Gastrocnemius medialis (tissue), 4 donors: ENCODE results near the gene MTR. TPM values are rescaled to one million over a fixed set of nuclear protein-coding genes. Genes with fewer than 3 reads are reported as not detected.
A peak's percentile ranks its signal among the peaks of the same experiment; 100 is the strongest.

Experiments used
- ATAC-seq, 2 donors: fragments of 150-250 bp; one replicate each; pipeline ENCODE4 v1.9.1; 2016
- DNase-seq, 2 donors: peaks; one replicate each; pipeline ENCODE4 v3.0.0-alpha.2; 2019
- H3K27ac ChIP-seq, 4 donors: fragments of 200-600 bp; sonication (generic); 1 replicate in 1 of 4; 2 replicates in 3 of 4; pipeline ENCODE4 v1.5.1; 2016 to 2018; ENCODE audit warnings: mild to moderate bottlenecking in 2 of 4, moderate library complexity in 1 of 4
- H3K27me3 ChIP-seq, 3 donors: fragments of 200-600 bp; sonication (generic) in 2 of 3; 1 replicate in 1 of 3; 2 replicates in 2 of 3; pipeline versions ENCODE4 v1.5.1 to v1.6.0; 2016 to 2019; ENCODE audit warnings: mild to moderate bottlenecking in 1 of 3, moderate library complexity in 1 of 3
- H3K36me3 ChIP-seq, 2 donors: fragments of 200-600 bp; sonication (generic) in 1 of 2; one replicate each; pipeline ENCODE4 v1.5.1; 2017 to 2018
- H3K4me1 ChIP-seq, 2 donors: fragments of 200-600 bp; sonication (generic) in 1 of 2; one replicate each; pipeline ENCODE4 v1.5.1; 2016 to 2017; ENCODE audit warnings: mild to moderate bottlenecking in 2 of 2
- H3K4me3 ChIP-seq, 4 donors: fragments of 200-600 bp; sonication (generic) in 3 of 4; 1 replicate in 1 of 4; 2 replicates in 3 of 4; pipeline ENCODE4 v1.5.1; 2016 to 2019; ENCODE audit warnings: mild to moderate bottlenecking in 2 of 4
- H3K9me3 ChIP-seq, 3 donors: fragments of 200-600 bp; sonication (generic) in 2 of 3; 1 replicate in 1 of 3; 2 replicates in 2 of 3; pipeline ENCODE4 v1.5.1; 2016 to 2019
- POLR2A ChIP-seq, 2 donors: fragments of 450-650 bp; IDR thresholded peaks; one replicate each; pipeline ENCODE4 v1.6.1; 2017; ENCODE audit warnings: antibody characterized with exemption in 2 of 2, mild to moderate bottlenecking in 2 of 2, moderate library complexity in 2 of 2
- in situ Hi-C, 4 donors: fragments of 200-750 bp; cut with MboI; loops; one replicate each; pipeline versions ENCODE4 v1.15.0 to v1.8.0; 2017; ENCODE audit warnings: low sequenced_read_pairs in 4 of 4
- intact Hi-C: fragments of 100-400 bp; cut with DNase I; formaldehyde crosslinking; loops from one replicate; pipeline ENCODE4 v1.15.1; 2023; ENCODE audit warnings: low total_unique reads
- total RNA-seq, 4 donors: library from RNA; depleted of rRNA; stranded (reverse); fragments of >200 nt; gene quantifications; one replicate each; pipeline versions ENCODE4 v1.1.0 to v1.2.3, GENCODE V29; 2016
- TF ChIP-seq, protein P1 (sequence below), 5 experiments: fragments of 450-650 bp in 3 of 5; fragments of 200-600 bp in 2 of 5; sonication (generic) in 2 of 5; IDR thresholded peaks in 4 of 5; conservative IDR thresholded peaks in 1 of 5; 1 replicate in 4 of 5; 2 replicates in 1 of 5; pipeline ENCODE4 v1.5.1; 2016 to 2019; ENCODE audit warnings: antibody characterized with exemption in 5 of 5, mild to moderate bottlenecking in 3 of 5, moderate library complexity in 3 of 5

MTR gene
- total RNA-seq, 4 donors from 2014 or later: 23.0 to 46.3 (median 29.1) TPM

DNA sequence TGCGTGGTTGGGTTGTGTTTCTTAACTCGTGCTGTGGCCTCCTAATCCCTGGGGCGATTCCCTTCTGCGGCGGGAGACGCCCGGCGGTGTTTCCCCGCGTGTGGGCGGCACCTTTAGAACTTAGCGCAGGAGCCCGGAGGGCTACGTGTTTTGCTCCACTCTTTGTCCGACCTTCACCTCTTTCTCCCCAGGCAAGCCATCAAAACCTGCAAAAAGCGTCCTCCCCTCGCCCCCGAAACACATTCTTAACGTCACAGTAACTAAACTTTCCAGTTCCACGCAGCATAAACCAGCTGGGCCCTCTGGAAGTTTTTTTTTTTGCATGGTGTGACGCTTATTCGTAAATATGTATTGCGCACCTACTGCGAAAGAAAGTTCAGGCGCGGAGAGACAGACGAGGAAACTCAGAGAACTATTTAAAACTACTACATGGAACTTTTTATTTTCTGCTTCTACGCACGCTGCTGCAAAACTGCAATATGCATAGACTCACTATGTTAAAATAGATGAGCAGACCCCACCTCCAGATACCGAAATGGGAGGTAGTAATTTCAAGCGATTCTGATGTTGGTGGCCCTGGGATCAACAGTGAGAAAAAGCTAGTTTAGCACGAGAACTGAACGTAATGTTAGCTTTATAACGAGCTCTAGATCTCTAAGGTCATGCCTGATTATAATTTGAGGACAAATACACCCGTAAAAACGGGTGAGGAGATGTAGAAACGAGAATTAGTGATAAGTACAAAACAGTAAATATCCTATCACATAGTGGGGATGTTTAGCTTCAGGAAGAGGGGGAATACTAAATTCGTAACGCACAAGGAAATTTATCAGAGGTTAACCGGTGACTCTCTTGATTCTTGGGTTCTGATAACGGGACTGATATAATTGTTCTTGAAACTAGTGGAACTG, 920 bp downstream of the MTR start:
- no peak for TF ChIP-seq POLR2A (IDR thresholded peaks at IDR 0.05)
- TF ChIP-seq, protein P1, sequence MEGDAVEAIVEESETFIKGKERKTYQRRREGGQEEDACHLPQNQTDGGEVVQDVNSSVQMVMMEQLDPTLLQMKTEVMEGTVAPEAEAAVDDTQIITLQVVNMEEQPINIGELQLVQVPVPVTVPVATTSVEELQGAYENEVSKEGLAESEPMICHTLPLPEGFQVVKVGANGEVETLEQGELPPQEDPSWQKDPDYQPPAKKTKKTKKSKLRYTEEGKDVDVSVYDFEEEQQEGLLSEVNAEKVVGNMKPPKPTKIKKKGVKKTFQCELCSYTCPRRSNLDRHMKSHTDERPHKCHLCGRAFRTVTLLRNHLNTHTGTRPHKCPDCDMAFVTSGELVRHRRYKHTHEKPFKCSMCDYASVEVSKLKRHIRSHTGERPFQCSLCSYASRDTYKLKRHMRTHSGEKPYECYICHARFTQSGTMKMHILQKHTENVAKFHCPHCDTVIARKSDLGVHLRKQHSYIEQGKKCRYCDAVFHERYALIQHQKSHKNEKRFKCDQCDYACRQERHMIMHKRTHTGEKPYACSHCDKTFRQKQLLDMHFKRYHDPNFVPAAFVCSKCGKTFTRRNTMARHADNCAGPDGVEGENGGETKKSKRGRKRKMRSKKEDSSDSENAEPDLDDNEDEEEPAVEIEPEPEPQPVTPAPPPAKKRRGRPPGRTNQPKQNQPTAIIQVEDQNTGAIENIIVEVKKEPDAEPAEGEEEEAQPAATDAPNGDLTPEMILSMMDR (IDR thresholded peaks at IDR 0.05 in 4 of 5, conservative IDR thresholded peaks at IDR 0.05 in 1 of 5): no peak
- ATAC-seq (peak; percentile 37 to 51), DNase-seq (no peak)
- intact Hi-C loops: loop anchor here (1.0 to 10.0 kb wide), 3 partner anchors 109 to 511 kb away; partner anchors contain the start of genes ACTN2, ERO1B and HEATR1
- H3K9me3 ChIP-seq: no peaks in the 10 kb centered on the region
- H3K36me3 ChIP-seq: no peaks in the 10 kb centered on the region
- in situ Hi-C loops: loop anchor here in 2 of 4 donors (10.0 to 25.0 kb wide), 3 partner anchors 191 to 511 kb away; partner anchors contain the start of genes ERO1B (in 2 of the 2) and HEATR1 (in 2 of the 2)
- peak overlapping the region; percentile 92 to 94 (median 93) for H3K27ac ChIP-seq
- H3K4me3 ChIP-seq: peak overlapping the region; percentile 79 to 86 (median 84)
- H3K27me3 ChIP-seq: no peaks in the 10 kb centered on the region
- peaks cover 47 to 50% of the 10 kb centered on the region in 2 donors for H3K4me1 ChIP-seq

DNA sequence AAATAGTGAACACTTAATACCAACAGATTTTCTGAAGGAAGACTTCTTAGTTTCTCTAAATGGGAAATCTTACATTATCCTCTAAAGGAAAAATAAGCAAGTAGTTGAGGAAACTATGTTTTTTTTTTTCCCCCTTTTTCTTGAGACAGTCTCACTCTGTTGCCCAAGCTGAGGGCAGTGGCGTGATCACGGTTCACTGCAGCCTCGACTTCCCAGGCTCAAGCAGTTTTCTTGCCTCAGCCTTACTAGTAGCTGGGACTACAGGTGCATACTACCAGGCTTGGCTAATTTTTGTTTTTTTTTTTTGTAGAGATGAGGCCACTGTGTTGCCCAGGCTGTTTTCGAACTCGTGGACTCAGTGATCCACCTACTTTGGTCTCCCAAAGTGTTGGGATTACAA, 3.9 kb downstream of the MTR start:
- Histone ChIP-seq H3K4me1 (peaks cover 62 to 63% of the 10 kb centered on the region in 2 donors), H3K27ac (peak overlapping the region; percentile 92 to 94 (median 93)), H3K4me3 (peak overlapping the region in 2 of 4 donors; percentile 11 to 27), H3K27me3 (no peaks in the 10 kb centered on the region), H3K9me3 (no peaks in the 10 kb centered on the region), H3K36me3 (no peaks in the 10 kb centered on the region)
- ATAC-seq: no peak
- TF ChIP-seq POLR2A (IDR thresholded peaks at IDR 0.05): no peak
- TF ChIP-seq, protein P1 (IDR thresholded peaks at IDR 0.05 in 4 of 5, conservative IDR thresholded peaks at IDR 0.05 in 1 of 5): no peak
- in situ Hi-C loops (loop anchor here in 2 of 4 donors (10.0 to 25.0 kb wide), 3 partner anchors 194 to 514 kb away; partner anchors contain the start of genes ERO1B (in 2 of the 2) and HEATR1 (in 2 of the 2)), intact Hi-C loops (loop anchor here (5.0 to 10.0 kb wide), 2 partner anchors 112 to 514 kb away; partner anchors contain the start of genes ACTN2 and ERO1B)
- no peak for DNase-seq

DNA sequence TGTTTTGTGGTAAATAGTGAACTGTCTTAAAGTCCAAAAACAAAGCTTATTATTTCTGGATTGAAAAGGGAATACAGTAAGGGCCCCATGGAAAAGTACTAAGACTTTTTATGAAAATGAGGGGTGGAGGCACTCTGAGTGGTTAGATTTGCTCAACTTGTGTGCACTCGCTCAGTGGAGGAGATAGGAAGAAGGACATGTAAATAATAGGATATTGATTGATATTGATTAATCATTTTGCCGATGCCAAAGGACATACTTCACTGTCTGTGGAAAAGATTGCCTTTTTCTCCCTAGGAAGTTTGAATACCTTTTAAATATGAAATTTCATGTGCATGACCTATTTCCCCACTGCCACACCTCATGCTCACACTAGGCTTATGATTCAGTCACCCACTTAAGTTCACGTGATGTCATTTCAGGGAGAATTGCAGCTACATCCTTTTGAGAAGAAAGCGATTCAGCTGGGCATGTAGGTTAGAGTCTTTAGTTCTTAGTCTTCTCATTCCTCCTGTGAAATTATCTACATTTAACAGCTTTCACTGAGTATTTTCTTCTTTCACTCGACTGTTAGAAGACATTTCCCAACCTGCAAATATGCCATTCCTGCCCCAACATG, 5.0 kb downstream of the MTR start:
- ATAC-seq (no peak), DNase-seq (no peak)
- no peak overlapping the region for H3K4me3 ChIP-seq
- no peaks in the 10 kb centered on the region for H3K36me3 ChIP-seq
- in situ Hi-C loops (no loop called here), intact Hi-C loops (no loop called here)
- no peaks in the 10 kb centered on the region for H3K9me3 ChIP-seq
- H3K4me1 ChIP-seq: peaks cover 58 to 63% of the 10 kb centered on the region in 2 donors
- TF ChIP-seq POLR2A (IDR thresholded peaks at IDR 0.05): no peak
- TF ChIP-seq, protein P1 (IDR thresholded peaks at IDR 0.05 in 4 of 5, conservative IDR thresholded peaks at IDR 0.05 in 1 of 5): no peak
- peak overlapping the region; percentile 11 to 94 (median 92) for H3K27ac ChIP-seq
- H3K27me3 ChIP-seq: no peaks in the 10 kb centered on the region

- no peak overlapping the region for H3K4me3 ChIP-seq
- no peak for DNase-seq
- no peak for ATAC-seq
- H3K9me3 ChIP-seq: no peaks in the 10 kb centered on the region
- intact Hi-C loops: no loop called here
- peaks cover 58 to 63% of the 10 kb centered on the region in 2 donors for H3K4me1 ChIP-seq
- in situ Hi-C loops: no loop called here
- no peaks in the 10 kb centered on the region for H3K27me3 ChIP-seq
- peaks cover 0 to under 1% of the 10 kb centered on the region in 2 donors for H3K36me3 ChIP-seq
- TF ChIP-seq, protein P1 (IDR thresholded peaks at IDR 0.05 in 4 of 5, conservative IDR thresholded peaks at IDR 0.05 in 1 of 5): no peak
- no peak for TF ChIP-seq POLR2A (IDR thresholded peaks at IDR 0.05)
- H3K27ac ChIP-seq: peak overlapping the region in 3 of 4 donors; percentile 19 to 93 (median 92)
Observed at GRCh38 chr1:236800623-236801022, 5.5 kb downstream of the MTR start.
